ENCODE measurements around the gene ZMYND8.
"Not testable (repeated sequence)": the region's sequence is repeated elsewhere in the genome, so short reads cannot be mapped to it uniquely, and the experiment has no call there.

The ZMYND8 gene

DNA sequence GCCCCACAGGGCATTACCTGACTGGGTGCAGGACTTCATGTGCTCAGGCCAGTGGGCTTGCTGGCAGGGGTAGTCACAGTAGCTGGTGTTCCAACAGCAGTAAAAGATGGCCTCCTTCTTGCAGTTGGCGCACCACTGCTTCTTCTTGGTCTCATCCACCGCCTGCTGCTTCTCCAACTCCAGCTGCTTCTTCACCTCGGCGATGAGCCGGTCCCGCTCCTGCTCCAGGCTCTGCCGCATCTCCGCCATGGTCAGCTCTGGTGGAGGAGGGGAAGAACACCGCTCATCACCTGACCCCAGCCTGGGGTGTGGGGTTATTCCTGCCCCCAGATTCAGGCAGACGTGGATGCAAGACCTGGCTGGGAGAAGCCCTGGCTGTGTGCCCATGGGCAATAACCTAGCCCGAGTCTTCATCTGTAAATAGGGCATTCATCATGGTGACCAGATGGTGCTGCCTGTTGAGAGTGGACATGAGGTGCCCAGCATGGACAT, 132.2 kb downstream of the ZMYND8 start:
- no peak for DNase-seq (ENCODE audit: low spot score)

DNA sequence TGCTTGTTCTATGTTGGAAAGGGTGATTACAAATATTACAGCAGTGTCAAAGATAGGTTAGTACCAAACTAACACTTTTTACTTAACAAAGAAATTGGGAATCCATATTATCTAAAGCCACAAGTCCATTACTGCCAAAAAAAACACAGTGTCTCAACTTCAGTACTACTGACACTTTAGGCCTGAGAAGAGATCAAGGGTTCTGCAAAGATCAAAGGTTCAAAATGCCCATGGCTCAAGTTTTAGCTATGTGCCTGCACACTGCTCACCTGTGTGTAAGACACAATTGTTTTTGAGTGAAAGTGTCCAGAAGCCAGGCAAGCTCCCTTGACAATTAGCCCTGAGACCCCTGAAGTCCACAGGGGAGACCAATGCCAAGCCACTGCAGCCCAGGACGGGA, 132.6 kb downstream of the ZMYND8 start:
- DNase-seq (ENCODE audit: low spot score): no peak

DNA sequence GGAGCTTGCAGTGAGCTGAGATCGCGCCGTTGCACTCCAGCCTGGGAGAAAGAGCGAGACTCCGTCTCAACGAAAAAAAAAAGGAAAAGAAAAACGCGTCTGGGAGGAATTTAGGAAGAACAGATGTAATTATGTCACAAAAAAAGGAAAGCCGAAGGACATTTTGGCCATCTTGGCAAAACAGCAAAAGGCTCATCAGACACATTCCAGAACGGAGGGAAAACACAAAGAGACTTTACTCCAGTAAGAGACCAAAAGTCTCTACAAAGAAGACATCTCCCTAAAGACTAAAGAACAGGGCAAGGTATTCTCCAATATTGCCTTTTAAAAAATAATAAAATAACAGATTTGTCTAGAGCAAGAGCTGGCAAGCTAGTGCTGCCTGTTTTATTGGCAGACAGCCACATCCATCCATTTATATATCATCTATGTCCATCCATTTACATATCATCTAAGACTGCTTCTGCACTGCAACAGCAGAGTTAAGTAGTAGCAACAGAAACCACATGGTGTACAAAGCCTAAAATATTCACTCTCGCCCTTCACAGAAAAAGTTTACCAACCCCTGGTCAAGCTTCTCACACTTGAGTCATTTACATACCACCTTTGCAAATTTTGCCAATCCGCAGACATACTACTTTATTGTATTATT, 133.9 kb downstream of the ZMYND8 start:
- DNase-seq (ENCODE audit: low spot score): no peak

DNA sequence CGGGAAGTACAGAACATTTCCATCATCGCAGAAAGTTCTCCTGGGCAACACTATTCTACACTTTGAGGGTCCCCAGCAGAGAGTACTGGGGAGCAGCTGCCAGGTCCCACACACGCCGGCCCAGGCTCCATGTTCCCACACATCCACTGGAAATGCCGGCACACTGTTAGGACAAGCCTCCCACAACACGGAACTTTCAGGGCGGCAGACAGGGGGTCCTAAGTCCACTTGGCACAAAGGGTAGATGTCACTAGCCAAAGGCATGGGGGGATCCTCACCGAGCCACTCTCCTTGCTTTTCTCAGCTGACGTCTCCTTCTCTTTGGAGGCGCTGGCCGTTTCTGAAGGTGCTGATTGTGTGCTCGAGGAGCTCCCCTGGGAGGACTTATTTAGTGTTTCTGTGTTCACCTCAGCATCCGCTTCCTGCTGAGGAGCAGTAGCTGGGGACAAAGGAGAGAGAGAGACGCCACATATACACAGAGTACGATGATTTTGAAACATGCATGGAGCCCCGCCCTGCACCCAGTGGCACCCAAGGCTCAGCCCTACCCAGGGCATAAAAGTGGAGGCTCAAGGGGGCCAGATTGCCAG, 135.4 kb downstream of the ZMYND8 start:
- DNase-seq (ENCODE audit: low spot score): no peak

DNA sequence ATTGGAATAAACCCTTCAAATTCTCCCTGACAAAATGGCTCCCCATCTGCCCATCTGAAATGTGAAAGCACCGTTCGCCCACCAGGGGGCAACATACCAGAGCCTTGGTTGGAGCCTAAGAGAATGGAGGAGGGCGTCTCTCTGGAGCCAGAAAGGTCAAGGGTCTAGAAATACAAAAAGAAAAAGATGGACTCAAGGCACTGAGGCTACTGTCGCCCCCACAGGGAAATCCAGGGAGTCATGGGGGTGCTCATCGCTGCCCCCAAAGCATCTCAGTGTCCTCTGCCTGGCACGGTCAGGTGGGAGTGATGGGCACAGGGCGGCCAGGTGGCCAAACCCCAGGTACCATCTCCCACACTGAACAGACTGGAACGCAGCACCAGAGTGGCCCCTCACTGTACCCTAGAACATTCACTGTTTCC, 136.3 kb downstream of the ZMYND8 start:
- peak; percentile 44 for DNase-seq (ENCODE audit: low spot score)

DNA sequence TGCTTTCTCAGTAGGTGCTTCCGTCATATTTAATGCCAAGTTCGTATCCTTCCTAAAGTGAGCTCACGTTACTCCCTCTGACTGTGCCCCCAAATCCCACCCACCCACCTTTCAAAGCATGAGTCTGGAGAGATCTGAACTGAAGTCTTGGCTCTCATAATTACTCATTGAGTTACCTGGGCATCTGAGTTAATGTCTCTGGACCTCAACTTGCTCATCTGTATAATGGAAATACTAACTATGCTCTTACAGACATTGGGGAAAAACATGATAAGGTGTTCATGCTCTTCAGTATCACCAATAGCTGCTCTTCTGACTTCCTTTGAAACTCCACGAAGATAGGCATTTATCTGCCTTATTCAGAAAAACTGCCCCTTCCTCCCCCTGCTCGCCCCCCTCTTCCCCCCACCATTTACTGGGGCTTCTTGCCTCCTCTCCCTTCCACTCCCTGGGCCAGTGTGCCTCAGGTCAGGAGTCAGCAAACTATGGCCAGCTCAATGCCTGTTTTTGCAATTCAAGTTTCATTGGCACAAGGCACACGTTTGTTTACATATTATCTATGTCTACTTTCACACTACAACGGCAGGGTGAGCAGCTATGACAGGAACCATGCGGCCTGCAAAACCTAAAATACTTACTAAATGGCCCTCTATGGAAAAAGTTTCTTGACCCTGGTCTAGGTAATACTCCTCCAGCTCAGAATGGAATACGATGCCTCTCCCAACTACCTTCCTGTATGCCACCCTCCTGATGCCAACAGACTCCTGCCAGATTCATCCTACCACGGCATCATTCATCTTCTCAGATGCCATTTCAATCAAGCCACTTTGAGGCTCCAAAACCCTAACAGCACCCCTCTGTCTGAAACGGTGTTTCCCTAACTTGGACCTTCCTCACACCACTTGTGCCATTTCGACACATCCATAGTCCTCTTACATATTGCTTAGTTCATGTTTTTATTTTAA, 138.7 kb downstream of the ZMYND8 start:
- DNase-seq (ENCODE audit: low spot score): no peak

DNA sequence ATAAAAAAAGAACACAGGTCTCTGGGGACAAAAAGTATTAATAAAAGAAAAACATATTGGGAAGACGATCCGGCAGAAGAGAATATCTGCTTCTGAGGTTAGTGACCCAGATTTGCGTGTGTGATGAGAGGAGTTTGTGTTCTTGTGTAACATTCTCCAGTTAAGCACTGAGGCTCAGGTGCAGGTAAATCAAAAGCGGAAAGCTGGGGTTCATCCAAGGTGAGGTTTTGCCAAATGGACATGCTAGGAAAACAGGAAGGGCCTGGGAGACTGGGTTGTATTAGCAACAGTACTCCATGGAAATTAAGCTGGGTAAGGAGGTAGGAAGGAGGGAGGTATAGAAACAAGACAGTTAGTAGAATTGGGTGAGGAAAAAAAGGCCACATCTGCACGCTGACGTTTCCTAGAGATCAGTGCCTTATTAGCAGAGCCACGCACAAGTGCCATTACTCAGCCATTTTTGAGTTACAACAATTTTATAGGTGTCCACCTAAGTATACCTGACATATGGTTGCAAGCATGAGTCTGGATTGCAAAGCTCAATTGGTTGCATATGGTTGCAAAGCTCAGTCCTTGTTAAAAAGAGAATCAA, 139.6 kb downstream of the ZMYND8 start:
- no peak for DNase-seq (ENCODE audit: low spot score)

DNA sequence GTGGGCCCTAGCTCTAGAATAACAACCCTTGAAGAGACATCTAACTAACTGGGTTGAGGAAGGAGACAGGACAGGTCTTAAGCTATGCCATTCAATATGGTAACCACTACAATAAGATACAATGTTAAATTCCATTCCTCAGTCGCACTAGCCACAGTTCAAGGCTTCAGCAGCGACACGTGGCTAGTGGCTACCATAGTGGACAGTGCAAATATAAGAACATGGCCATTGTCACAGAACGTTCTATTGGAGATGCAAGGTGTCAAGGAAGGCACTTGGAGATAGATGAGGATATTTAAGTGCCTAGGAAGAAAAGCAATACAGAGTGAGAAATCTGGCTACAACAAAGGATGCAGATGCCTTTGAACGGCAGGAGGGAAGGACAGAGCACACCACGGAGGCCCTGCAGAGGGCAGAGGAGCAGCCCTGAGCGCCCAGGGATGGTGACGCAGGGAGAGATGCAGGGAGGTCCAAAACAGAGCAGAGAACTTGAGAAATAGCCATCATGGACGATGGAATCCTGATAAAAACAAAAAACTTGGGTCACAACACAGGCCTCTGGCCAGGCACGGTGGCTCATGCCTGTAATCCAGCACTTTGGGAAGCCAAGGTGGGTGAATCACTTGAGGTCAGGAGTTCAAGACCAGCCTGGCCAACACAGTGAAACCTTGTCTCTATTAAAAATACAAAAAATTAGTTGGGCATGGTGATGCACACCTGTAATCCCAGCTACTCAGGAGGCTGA, 140.7 kb downstream of the ZMYND8 start:
- no peak for DNase-seq (ENCODE audit: low spot score)

DNA sequence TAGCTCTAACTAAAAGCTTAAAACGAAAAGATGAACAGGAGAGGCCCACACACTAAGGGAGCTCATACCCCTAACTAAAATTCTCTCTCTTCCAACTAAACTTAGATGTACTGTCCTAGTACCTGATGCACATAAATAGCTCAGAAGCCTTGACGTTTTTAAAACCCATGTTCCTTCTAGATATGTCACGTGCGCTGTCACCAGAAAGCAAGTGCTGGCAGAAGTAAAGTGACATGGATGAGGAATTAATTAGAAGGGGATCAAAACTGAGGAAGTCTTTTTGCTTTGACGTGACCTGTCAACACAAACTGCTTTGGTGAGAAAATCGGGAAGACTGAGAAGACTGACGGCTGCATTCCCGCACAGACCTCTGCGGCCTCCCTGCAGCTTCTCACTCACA, 142.5 kb downstream of the ZMYND8 start:
- no peak for DNase-seq (ENCODE audit: low spot score)

DNA sequence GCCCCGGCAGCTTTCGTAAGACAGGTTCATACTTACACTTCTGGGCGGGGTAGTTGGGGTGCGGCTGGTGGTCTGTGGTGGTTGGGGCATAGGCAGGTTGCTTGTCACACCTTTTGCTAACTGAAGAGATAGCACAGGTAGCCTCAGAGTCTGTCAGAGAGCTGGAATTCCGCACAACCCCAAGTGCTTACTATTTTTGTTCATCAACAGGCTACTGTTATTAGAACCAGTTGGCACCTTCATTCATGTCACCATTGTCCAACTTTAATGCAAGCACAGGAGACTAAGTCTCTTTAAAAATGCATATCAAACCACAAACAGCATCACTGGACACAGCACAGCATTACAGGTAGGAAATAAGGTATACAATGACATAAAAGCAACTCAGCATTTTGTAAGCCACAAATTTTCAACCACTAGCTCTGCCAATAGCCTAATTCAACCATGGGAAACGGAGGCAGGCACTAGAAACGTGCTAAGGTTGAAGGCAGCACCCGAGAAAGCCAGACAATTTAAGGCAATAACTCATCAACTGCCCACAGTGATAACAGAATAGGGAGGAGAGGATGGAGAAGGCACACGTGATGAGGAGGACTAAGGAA, 143.8 kb downstream of the ZMYND8 start:
- no peak for DNase-seq (ENCODE audit: low spot score)

DNA sequence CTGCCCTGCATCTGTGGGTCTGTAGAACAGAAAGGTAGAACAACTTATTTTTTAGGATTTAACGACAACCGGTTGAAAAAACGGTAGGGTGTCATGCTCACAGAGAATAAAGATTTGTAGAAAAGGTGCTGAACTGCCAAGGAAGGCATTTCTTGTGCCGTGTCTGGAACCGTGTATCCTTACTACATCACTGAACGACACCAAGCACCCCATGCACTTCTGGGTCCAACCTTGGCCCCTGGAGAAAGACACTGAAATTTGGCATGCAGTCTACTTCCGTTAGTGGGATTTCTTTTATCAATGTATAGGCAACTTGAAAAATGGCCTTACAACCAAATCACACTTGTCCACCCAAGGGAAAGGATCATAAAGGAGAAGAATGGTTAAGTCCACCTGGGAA, 145.5 kb downstream of the ZMYND8 start:
- DNase-seq (ENCODE audit: low spot score): no peak

DNA sequence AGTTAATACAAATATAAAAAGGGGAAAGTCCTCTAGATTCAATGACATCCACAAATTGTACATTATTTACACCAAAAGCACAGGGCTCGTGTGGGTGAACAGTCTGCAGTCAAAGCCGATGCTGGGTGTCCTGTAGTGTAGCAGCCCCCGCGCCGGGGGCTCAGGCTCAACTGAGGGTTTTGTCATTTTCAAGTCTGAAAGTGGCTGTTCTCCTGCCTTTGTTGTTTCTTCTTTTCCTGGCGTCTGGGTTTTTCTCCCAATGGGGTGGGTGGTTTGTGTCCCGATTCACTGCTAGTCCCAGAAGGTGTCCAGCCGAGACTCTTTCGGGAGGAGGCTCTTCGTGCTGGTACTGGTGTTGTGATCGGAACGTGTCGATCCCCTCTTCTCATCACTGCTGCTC, 146.0 kb downstream of the ZMYND8 start:
- no peak for DNase-seq (ENCODE audit: low spot score)

DNA sequence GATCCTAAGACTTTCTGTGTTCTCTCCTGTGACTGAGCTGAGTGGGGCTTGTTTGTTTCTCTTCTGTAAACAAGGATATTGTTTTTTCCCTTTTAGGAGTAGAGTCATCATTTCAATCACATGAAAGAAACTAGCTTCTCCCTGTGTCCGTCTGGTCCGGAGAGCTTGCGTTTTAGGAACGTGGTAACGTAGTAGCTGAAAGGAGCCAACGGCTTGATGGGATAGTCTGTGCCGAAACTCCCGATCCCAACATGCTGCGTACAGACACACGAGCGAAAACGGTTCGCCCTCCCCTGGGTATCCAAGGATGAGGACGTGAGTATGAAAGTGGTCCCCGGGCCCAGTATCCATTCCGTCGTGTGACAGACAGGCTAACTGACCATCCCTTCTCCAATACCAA, 146.5 kb downstream of the ZMYND8 start:
- DNase-seq (ENCODE audit: low spot score): no peak

DNA sequence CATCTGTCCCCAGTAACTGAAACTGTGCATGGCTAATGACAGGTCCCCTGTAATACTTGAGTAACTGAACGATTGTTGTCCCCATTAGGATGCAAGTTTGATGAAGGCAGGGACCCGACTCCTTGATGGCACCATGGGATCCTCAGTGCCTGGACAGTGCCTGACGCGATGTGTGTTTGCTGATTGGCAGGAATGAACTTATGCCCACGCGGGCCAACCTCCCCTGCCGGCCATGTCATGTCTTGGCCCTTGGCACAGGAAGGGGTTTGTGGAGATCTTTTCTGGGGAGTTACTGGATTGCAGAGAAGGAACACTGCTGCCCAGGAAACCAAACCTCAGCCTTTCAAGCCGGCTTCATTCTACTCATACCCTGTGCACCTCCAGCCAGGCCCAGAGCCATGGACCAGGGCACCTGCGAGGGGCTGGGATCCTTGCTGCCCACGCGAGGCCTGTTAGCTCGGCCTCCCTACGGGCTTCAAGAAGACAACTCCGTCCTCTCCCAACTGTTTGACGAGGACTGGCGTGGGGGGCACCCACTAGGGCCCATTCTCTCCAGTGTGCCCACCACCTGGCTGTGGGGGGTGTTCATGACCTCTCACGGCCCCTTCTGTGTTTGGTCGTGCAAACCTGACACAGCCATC, 147.8 kb downstream of the ZMYND8 start:
- DNase-seq (ENCODE audit: low spot score): no peak

DNA sequence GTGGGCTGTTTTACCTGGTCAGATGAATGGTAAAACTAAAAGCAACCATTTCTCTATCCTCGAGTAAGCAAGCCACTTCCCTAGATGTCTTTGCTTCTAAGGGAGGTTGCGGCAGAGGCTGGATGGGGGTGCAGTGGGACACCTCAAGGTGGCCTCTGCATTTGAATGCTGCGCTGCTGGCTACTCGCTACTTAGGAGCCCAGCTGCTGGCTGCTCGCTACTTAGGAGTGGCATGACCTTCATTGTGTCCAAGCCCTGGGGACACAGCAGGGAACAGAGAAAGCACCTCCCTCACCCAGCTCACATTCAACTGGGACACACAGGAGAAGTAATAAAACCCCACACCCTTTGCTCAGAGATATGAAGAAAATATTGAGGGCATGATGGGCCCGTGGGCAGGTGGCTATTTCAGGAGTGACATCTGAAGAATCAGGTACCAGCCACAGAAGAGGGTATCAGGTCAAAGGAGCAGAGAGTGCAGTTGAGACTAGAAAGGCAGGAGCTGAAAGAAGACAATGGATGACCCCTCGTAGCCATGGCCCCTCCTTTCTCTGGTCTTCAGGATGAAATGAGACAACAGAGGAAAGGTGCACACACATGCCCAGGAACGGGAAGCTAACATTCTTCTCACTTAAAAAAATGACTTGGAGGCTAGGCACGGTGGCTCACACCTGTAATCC, 149.4 kb downstream of the ZMYND8 start:
- DNase-seq (ENCODE audit: low spot score): no peak

DNA sequence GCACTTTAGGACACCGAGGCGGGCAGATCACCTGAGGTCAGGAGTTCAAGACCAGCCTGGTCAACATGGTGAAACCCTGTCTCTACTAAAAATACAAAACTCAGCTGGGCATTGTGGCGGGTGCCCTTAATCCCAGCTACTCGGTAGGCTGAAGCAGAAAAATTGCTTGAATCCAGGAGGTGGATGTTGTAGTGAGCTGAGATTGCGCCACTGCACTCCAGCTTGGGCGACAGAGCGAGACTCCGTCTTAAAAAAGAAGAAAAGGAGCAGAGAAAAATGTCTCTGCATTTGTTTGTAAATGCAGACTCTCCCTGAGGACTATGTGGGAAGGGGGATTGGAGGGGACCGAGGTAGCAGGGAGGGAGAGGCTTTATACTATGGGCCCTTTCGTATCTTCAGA, 149.9 kb downstream of the ZMYND8 start:
- DNase-seq (ENCODE audit: low spot score): not testable (repeated sequence)

DNA sequence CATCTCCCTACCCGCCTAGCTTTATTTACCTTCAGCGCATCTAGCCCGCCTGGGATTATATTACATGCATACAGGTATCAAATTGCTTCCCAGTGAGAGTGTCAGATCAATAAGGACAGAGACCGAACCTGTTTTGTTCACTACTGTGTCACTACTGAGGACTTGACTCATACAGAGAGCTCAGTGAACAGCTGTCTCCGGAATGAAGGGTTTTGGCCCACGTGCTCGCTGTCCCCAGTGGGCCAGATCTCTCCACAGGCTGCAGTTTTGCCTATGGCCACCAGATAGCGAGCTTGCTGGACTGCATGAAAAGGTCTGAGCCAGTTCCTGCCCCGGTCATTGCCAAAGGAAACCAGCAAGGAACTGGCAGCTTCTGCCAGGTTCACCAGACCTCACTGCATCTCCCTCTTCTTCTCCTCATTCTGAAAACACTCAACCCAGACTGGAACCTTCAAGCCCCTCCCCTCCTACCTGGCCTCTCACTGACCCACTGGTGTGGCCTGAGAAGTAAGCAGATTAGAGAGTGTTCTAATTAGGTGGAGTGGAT, 150.8 kb downstream of the ZMYND8 start:
- peak; percentile 76 for DNase-seq (ENCODE audit: low spot score)

DNA sequence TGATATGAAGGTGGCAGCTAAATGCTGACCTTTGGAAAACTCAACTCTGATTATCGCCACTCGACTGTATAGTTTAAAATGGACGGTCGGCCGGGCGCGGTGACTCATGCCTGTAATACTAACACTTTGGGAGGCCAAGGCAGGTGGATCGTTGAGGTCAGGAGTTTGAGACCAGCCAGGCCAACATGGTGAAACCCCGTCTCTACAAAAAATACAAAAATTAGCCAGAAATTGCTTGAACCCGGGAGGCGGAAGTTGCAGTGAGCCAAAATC, 151.7 kb downstream of the ZMYND8 start:
- not testable (repeated sequence) for DNase-seq (ENCODE audit: low spot score)

DNA sequence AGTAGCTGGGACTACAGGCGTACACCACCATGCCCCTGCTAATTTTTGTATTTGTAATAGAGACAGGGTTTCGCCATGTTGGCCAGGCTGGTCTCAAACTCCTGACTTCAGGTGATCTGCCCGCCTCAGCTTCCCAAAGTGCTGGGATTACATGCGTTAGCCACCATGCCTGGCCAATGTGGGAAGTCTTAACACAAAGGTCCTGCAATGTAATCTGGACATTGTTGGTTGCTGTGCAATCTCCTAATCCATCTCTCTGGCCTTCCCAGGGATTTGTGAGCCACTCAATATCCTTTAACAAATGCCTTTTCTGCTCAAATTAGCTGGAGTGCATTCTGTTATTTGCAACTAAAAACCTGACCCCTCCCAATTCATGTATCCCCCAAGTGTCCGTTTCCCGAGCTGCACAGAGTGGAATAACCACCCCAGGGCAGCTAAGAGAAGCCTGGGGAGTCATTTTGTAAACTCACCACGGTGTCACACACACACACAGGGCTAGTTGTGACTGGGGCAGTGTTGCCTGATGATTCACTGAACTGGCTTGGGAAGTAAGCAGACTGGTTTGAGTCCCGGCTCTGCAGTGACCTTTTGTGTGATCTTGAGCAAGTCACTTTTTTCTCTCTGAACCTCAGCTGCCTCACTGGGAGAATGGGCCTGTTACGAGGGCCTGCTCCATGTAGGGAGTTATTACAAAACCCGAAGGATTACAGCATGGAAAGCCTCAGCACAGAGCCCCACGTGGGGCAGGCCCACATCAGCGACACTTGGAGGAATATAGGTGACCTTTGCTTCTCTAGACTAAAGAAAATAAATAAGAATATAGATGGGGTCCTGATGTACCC, 152.3 kb downstream of the ZMYND8 start:
- DNase-seq (ENCODE audit: low spot score): no peak

All from activated CD4-positive, alpha-beta T cell treated with anti-CD3 and anti-CD28 coated beads, Interleukin-2, Interleukin-4, amounts not matched to agents 100 ng/mL and 50 ng/mL, durations not matched to agents 16 hours and 8 hours (primary cell).